Thyroid gland (tissue), 4 donors: ENCODE data around the gene MYO16.

Experiments
- POLR2A ChIP-seq, 2 donors: fragments of 450-650 bp; IDR thresholded peaks; one replicate each; pipeline ENCODE4 v1.6.1; 2017; ENCODE audit warnings: antibody characterized with exemption in 2 of 2, mild to moderate bottlenecking in 2 of 2, moderate library complexity in 1 of 2
- TF ChIP-seq, protein P1 (sequence below), 6 experiments: fragments of 200-600 bp in 3 of 6; fragments of 450-650 bp in 3 of 6; sonication (generic) in 3 of 6; IDR thresholded peaks; one replicate each; pipeline ENCODE4 v1.5.1; 2016 to 2019; ENCODE audit warnings: antibody characterized with exemption in 6 of 6, mild to moderate bottlenecking in 2 of 6, inconsistent platforms in 1 of 6, moderate library complexity in 1 of 6

DNA sequence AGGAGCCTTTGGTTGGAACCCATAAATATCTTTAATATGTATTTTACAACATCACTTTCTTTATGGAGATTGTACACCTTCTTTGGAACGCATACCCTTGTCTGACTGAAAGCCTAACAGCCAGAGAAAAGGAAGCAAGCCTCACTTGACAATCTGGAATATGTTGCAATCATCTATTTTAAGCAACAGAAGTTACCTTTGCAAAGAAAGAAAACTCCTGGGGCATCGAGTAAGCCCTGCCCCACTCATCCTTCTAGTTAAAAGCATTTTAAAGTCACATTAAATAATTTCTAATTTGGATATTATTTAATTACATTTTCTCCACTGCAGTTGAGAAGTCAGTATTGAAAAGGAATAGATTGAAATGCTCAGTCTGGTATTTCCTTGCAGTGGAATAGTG is 542.7 kb downstream of the MYO16 start:
- TF ChIP-seq, protein P1, sequence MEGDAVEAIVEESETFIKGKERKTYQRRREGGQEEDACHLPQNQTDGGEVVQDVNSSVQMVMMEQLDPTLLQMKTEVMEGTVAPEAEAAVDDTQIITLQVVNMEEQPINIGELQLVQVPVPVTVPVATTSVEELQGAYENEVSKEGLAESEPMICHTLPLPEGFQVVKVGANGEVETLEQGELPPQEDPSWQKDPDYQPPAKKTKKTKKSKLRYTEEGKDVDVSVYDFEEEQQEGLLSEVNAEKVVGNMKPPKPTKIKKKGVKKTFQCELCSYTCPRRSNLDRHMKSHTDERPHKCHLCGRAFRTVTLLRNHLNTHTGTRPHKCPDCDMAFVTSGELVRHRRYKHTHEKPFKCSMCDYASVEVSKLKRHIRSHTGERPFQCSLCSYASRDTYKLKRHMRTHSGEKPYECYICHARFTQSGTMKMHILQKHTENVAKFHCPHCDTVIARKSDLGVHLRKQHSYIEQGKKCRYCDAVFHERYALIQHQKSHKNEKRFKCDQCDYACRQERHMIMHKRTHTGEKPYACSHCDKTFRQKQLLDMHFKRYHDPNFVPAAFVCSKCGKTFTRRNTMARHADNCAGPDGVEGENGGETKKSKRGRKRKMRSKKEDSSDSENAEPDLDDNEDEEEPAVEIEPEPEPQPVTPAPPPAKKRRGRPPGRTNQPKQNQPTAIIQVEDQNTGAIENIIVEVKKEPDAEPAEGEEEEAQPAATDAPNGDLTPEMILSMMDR (IDR thresholded peaks at IDR 0.05), result no peak
- TF ChIP-seq POLR2A (IDR thresholded peaks at IDR 0.05), result no peak
